VCaP (cell line): ENCODE measurements around the gene CPLANE2.
"Not testable (repeated sequence)": the region's sequence is repeated elsewhere in the genome, so short reads cannot be mapped to it uniquely, and the experiment has no call there.

Experiments
- H3K27ac ChIP-seq: fragments of 450-650 bp; 2 replicates; pipeline ENCODE4 v1.5.1; 2017
- CTCF ChIP-seq: fragments of 450-650 bp; conservative IDR thresholded peaks from 2 replicates; pipeline ENCODE4 v1.5.1; 2017; ENCODE audit warnings: mild to moderate bottlenecking, moderate library complexity

The CPLANE2 gene

GRCh38 chr1:16224472-16224871 is 12.5 kb downstream of the CPLANE2 start:
- TF ChIP-seq CTCF = no peak
- no peak overlapping the region for H3K27ac ChIP-seq

GRCh38 chr1:16222716-16223115 is 14.3 kb downstream of the CPLANE2 start:
- not testable (repeated sequence) for H3K27ac ChIP-seq

- H3K27ac ChIP-seq = no peak overlapping the region
- no peak for TF ChIP-seq CTCF
Measured at GRCh38 chr1:16221499-16221898, 15.5 kb downstream of the CPLANE2 start.

GRCh38 chr1:16219968-16220500 is 16.9 kb downstream of the CPLANE2 start:
- TF ChIP-seq CTCF = no peak
- no peak overlapping the region for H3K27ac ChIP-seq

- TF ChIP-seq CTCF = no peak
Measured at GRCh38 chr1:16218674-16219071, 18.3 kb downstream of the CPLANE2 start.

GRCh38 chr1:16218014-16218673 is 18.8 kb downstream of the CPLANE2 start:
- peak overlapping the region; percentile 34; the same call in 1 of the 2 replicates for H3K27ac ChIP-seq
- no peak for TF ChIP-seq CTCF

More at GRCh38 chr1:16218674-16219071, 18.3 kb downstream of the CPLANE2 start:
- no peak overlapping the region for H3K27ac ChIP-seq

- H3K27ac ChIP-seq = peak overlapping the region; percentile 34; the same call in 1 of the 2 replicates
- TF ChIP-seq CTCF = no peak
Measured at GRCh38 chr1:16217061-16217785, 19.8 kb downstream of the CPLANE2 start.
